Measurements from ENCODE around the gene IRF5.

IRF5 gene

GRCh38 chr7:128918016-128918665 is 19.6 kb upstream of the IRF5 start:
- Histone ChIP-seq H3K9ac (no peak overlapping the region), H3K9me3 (ENCODE audit: control insufficient read depth, low read length) (no peaks in the 10 kb centered on the region), H3K4me3 (ENCODE audit: low read depth, low read length) (no peak overlapping the region), H3K36me3 (ENCODE audit: control insufficient read depth, insufficient read depth, low read length) (no peaks in the 10 kb centered on the region), H2AFZ (no peak overlapping the region), H3K27ac (no peak overlapping the region), H3K4me2 (ENCODE audit: low read length) (no peak overlapping the region), H3K4me1 (no peaks in the 10 kb centered on the region), H3K79me2 (no peaks in the 10 kb centered on the region), H3K27me3 (ENCODE audit: control insufficient read depth, insufficient read depth, low read length) (peaks cover 3% of the 10 kb centered on the region)
- no peak for TF ChIP-seq CTCF (IDR thresholded peaks at IDR 0.05)

GRCh38 chr7:128919241-128919640 is 18.5 kb upstream of the IRF5 start:
- H3K9me3 ChIP-seq (ENCODE audit: control insufficient read depth, low read length), result no peaks in the 10 kb centered on the region

GRCh38 chr7:128919881-128920799 is 17.6 kb upstream of the IRF5 start:
- no peaks in the 10 kb centered on the region for H3K36me3 ChIP-seq (ENCODE audit: control insufficient read depth, insufficient read depth, low read length)
- H3K4me3 ChIP-seq (ENCODE audit: low read depth, low read length), result no peak overlapping the region
- no peaks in the 10 kb centered on the region for H3K9me3 ChIP-seq (ENCODE audit: control insufficient read depth, low read length)
- H2AFZ ChIP-seq, result no peak overlapping the region
- H3K27ac ChIP-seq, result no peak overlapping the region
- no peaks in the 10 kb centered on the region for H3K79me2 ChIP-seq
- no peaks in the 10 kb centered on the region for H3K4me1 ChIP-seq
- H3K4me2 ChIP-seq (ENCODE audit: low read length), result no peak overlapping the region
- no peak overlapping the region for H3K9ac ChIP-seq
- no peak for TF ChIP-seq CTCF (IDR thresholded peaks at IDR 0.05)
- peaks cover 3% of the 10 kb centered on the region for H3K27me3 ChIP-seq (ENCODE audit: control insufficient read depth, insufficient read depth, low read length)

More at GRCh38 chr7:128919241-128919640, 18.5 kb upstream of the IRF5 start:
- Histone ChIP-seq H3K27me3 (ENCODE audit: control insufficient read depth, insufficient read depth, low read length) (peaks cover 3% of the 10 kb centered on the region), H3K36me3 (ENCODE audit: control insufficient read depth, insufficient read depth, low read length) (no peaks in the 10 kb centered on the region), H3K79me2 (no peaks in the 10 kb centered on the region), H2AFZ (no peak overlapping the region), H3K9ac (no peak overlapping the region), H3K4me1 (no peaks in the 10 kb centered on the region), H3K4me3 (ENCODE audit: low read depth, low read length) (no peak overlapping the region), H3K27ac (no peak overlapping the region), H3K4me2 (ENCODE audit: low read length) (no peak overlapping the region)
- no peak for TF ChIP-seq CTCF (IDR thresholded peaks at IDR 0.05)

GRCh38 chr7:128920913-128921582 is 16.7 kb upstream of the IRF5 start:
- TF ChIP-seq CTCF (IDR thresholded peaks at IDR 0.05), result no peak
- Histone ChIP-seq H2AFZ (no peak overlapping the region), H3K9me3 (ENCODE audit: control insufficient read depth, low read length) (no peaks in the 10 kb centered on the region), H3K4me1 (no peaks in the 10 kb centered on the region), H3K27me3 (ENCODE audit: control insufficient read depth, insufficient read depth, low read length) (peaks cover 2% of the 10 kb centered on the region), H3K79me2 (no peaks in the 10 kb centered on the region), H3K4me3 (ENCODE audit: low read depth, low read length) (no peak overlapping the region), H3K27ac (no peak overlapping the region), H3K36me3 (ENCODE audit: control insufficient read depth, insufficient read depth, low read length) (no peaks in the 10 kb centered on the region), H3K9ac (no peak overlapping the region), H3K4me2 (ENCODE audit: low read length) (no peak overlapping the region)
